Hippocampal formation (tissue), 2 donors: ENCODE measurements around the gene ROBO1.
"Not testable (repeated sequence)": the region's sequence is repeated elsewhere in the genome, so short reads cannot be mapped to it uniquely, and the experiment has no call there.

Experiments
- DNase-seq, 2 donors: peaks; one replicate each; lab custom pipeline; 2025; lab: John Stamatoyannopoulos, UW

Gene ROBO1

DNA sequence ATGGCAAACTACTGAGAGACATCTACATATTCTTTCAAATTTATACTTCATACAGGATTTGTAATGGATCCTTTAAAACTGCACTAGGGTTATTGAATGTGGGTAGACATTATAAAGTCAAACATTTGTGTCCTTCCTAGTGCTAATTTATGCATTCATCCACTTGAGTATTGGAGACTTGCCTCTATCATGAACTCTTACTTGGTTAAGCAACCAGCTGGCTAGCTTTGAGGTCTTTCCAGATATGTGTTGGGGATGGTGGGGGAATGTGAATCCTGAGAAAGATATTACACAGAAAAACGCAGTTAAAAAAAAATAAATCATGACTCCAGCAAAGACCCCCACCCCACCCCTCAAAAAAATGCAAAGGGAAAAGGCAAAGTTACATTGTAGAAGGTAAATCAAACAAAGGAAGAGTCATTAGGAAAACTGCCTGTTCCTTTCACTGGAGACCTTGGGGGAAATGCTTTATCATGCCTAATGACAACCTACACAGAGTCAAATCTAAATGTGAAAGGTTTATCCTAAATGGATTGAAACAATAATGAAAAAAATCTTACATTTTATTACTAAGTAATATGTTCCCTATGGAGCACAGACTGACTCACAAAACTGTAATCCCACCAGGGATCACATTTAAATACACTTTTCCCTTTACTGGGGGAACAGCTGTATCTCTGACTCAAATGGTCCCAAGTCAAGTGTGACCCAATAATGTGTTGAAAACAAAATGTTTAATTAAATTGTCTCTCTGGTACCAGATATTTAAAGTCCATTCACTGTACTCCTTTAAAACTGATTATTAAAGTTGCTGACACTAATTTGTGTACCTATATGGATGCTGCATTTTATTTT is 522.3 kb downstream of the ROBO1 start:
- DNase-seq = no peak

GRCh38 chr3:79236496-79236895 is 531.3 kb downstream of the ROBO1 start:
- DNase-seq = no peak

GRCh38 chr3:79233431-79234060 is 534.3 kb downstream of the ROBO1 start:
- DNase-seq = no peak

DNA sequence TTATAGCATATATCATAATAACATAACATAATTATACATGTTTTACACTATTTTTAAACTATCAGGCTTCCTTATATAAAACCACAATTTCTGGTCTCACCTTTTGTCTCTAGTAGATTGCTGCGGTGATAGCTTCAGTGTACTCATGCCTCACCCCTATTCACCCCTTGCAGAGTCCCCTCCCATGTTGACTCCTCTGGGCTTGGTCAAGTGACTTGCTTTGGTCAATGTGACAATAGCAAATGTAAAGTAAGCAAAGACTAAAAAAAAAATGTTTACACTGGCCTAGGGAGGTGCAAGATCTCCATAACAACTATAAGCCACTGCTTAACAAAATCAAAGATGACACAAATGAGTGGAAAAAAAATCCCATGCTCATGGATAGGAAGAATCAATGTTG is 537.5 kb downstream of the ROBO1 start:
- DNase-seq = no peak

DNA sequence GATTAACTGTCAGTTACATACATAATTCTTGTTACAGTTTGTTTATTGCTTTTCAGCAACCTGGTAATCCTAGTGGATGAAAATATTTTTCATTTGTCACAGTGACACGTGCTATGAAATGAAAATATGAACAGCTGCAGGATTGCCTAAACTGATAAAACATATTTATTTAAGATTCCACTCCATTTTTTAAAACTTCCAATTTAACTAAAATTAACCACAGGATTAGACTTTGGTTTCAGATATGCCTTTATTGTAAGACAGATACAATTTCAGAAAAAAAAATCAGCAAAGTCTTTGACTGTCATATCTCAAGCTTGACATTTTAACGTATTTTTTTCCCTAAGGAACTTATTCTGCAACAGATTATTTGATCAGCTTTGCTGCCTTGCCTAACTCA is 550.7 kb downstream of the ROBO1 start:
- no peak for DNase-seq

DNA sequence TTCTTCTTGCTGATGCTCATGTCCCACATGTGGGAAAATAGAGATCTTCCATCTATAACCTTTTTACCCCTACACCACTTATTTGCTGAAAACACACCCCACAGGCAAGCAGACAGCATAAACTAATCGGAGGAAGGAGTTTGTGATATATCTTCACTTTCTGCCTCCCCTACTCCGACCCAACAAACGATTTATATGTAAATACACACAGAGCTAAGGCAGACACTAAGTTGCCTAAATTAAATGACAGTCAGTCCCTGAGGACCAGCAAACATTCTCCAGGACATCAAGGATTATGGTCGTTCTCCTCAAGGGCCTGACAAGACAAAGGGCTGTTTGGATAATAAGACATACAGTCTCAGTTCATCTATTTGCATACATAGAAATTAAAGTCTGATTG is 552.5 kb downstream of the ROBO1 start:
- no peak for DNase-seq

- no peak for DNase-seq
Observed at GRCh38 chr3:79211586-79212359, 556.0 kb downstream of the ROBO1 start.

DNA sequence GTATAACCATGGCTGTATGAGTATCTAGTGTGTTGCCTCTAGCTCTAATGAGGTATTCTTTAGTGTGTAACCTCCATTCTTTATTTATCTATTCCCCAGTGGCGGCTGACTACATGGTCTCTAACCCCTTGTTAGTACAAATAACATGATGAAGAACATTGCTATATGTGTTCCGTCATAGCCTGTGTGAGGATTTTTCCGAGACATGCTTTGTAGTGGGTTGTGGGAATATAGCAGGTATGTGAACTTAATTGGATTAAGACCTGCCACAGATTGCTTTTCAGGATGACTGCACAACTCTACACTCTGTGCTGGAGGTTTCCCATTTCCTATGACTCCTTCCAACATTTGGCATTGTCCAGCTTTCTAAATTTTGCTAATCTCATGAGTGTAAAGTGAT is 563.4 kb downstream of the ROBO1 start:
- DNase-seq = no peak

- DNase-seq = no peak
Observed at GRCh38 chr3:79203144-79203519, 564.7 kb downstream of the ROBO1 start.

- DNase-seq = no peak
Observed at GRCh38 chr3:79202471-79203143, 565.2 kb downstream of the ROBO1 start.

- no peak for DNase-seq
Observed at GRCh38 chr3:79200456-79200855, 567.3 kb downstream of the ROBO1 start.

- DNase-seq = no peak
Observed at GRCh38 chr3:79199966-79200365, 567.8 kb downstream of the ROBO1 start.

DNA sequence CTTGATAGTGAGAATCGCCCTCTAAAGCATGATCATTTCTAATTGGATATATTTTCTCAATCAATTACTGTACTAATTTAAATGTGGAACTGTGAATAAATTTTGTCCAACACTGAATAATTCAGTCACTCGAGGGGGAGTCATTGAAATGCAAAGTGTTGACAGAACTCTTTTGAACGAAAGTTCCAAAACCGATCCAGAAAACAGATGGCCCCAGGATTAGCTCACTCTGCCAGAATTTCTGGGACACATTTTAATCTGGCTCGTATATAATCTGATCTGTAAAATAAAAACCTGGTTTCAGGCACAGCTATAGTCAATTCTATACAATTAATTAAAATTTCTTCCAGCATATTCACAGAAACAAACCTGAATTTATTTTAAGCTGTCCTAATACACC is 580.4 kb downstream of the ROBO1 start:
- no peak for DNase-seq

DNA sequence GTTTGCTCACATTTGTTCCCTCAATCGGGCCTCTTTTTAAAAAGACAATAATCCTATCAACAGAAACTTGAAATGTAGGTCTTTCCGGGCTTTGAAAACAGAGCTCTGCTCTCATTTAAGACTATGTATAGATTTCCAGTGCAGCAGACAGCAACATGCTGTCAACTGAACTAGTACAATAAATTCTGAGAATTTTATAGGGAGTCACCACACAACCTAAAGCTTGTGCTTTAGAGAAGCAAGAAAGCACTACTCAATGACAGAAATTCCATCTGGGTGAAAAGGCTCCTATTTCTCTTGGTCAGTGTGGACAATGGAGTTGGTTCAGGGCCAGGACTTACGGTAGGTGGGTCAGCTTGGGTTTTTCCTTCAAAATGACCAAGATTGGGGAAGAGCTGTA is 583.5 kb downstream of the ROBO1 start:
- no peak for DNase-seq

GRCh38 chr3:79183496-79183895 is 584.3 kb downstream of the ROBO1 start:
- no peak for DNase-seq

- DNase-seq = no peak
Observed at GRCh38 chr3:79178471-79179180, 589.2 kb downstream of the ROBO1 start.

- no peak for DNase-seq
Observed at GRCh38 chr3:79175870-79176269, 591.9 kb downstream of the ROBO1 start.

GRCh38 chr3:79173259-79173658 is 594.5 kb downstream of the ROBO1 start:
- not testable (repeated sequence) for DNase-seq

DNA sequence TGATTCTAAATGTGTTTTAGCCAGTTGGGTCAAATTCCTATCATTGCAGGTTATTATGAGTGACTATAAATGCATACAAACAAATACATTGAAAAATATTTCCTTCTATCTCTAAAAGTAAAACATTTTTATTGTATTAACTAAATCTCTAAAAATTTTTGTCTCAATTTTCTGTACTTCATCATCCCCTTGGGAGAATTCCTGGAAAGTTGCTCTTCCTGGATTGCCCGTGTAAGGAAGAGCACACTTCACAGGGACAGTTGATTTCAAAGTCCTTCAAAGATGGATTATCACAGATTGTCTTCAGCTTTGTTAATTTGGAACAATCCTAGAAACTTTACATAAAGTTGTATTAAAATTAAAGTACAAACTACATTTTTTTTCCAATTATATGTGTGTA is 595.6 kb downstream of the ROBO1 start:
- no peak for DNase-seq

- no peak for DNase-seq
Observed at GRCh38 chr3:79170021-79170420, 597.8 kb downstream of the ROBO1 start.

DNA sequence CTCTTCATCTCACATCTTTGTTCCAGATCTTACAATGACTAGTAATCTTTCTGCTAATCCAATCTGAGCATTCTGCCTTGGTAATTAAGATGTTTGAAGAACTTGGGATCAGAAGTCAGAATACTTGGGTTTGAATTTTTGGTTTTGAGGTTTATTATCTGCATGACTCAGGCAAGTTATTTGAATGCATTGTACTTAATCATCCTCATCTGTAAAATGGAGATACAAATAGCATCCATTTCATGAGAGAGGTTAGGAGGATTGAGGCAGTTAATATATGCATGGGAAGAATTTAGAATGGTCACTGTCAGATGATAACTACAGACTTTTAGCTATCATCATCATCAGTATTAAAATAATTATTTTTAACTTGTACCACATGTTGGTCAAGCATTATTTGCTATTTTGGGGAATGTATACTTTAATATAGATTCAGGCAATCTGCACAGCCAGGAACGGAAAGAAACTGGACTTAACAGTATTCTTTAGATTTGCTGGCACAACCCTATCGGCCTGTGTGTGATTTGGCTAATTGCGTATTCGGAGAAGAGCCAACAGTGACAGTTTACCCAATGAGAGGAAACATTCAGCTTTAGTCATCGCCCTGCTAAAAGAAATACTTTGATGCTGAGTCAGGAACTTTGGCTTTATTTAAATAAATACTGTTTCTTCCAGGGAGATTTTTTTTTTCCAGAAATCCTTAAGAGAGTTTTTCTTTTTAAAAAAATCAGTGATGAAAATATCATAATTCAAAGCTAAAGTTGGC is 600.0 kb downstream of the ROBO1 start:
- DNase-seq = no peak
